ENCODE results near the gene ELAPOR2.

GRCh38 chr7:87092568-87093091 is 33.2 kb upstream of the ELAPOR2 start:
- no peak for TF ChIP-seq CTCF (IDR thresholded peaks at IDR 0.05)
- no peak for TF ChIP-seq POLR2A (IDR thresholded peaks at IDR 0.05)
